Frontal cortex (tissue), 4 donors: ENCODE data around the gene USP44. TPM values are rescaled to one million over a fixed set of nuclear protein-coding genes. Genes with fewer than 3 reads are reported as not detected.

Experiments
- DNase-seq, 2 donors: peaks; one replicate each; pipeline ENCODE4 v3.0.0; 2012; ENCODE audit warnings: low spot score in 2 of 2
- FAIRE-seq: peaks from 2 replicates; lab custom pipeline; 2012; peaks lifted over from hg19 to GRCh38; lab: Jason Lieb, UNC
- total RNA-seq: library from RNA; depleted of rRNA; stranded (reverse); fragments of >200 nt; gene quantifications from one replicate; pipeline ENCODE4 v1.2.3, GENCODE V29; 2014
- donor health status: control.
- donor health status: control.
- donor health status: control.

USP44 gene
- total RNA-seq, 1 donor from 2014 or later = 3.7 TPM

GRCh38 chr12:95470300-95470699 lies 81.0 kb downstream of the USP44 start:
- no peak for FAIRE-seq
- DNase-seq = no peak

Other genes starting within 250 kb of the USP44 start
- 56.3 TPM for gene METAP2, start 77.3 kb downstream of the USP44 start, total RNA-seq
- gene NTN4, start 239.3 kb upstream of the USP44 start, total RNA-seq = 60.3 TPM